Kidney (tissue), 14 donors: ENCODE measurements around the gene LAX1. TPM values are rescaled to one million over a fixed set of nuclear protein-coding genes. Genes with fewer than 3 reads are reported as not detected.

Experiments
- DNase-seq, 5 donors: peaks; one replicate each; pipeline ENCODE4 v3.0.0-alpha.2; 2013 to 2020
- FAIRE-seq: peaks from 2 replicates; lab custom pipeline; 2012; peaks lifted over from hg19 to GRCh38; lab: Jason Lieb, UNC
- H3K27ac ChIP-seq, 2 donors: one replicate each; pipeline ENCODE4 v1.7.0; 2013; ENCODE audit warnings: low read depth in 2 of 2, low read length in 2 of 2, inconsistent platforms in 1 of 2
- H3K27me3 ChIP-seq: one replicate; pipeline ENCODE4 v1.7.1; 2013; ENCODE audit warnings: low read length, inconsistent platforms; ENCODE audit not compliant: control insufficient read depth, insufficient read depth
- H3K36me3 ChIP-seq, 3 donors: one replicate each; pipeline versions ENCODE4 v1.7.0 to v1.7.1; 2013; ENCODE audit warnings: low read length in 3 of 3, control low read depth in 1 of 3, inconsistent platforms in 1 of 3; ENCODE audit not compliant: insufficient read depth in 3 of 3, control insufficient read depth in 2 of 3
- H3K4me1 ChIP-seq, 3 donors: one replicate each; pipeline versions ENCODE4 v1.7.0 to v1.7.1; 2013; ENCODE audit warnings: low read length in 3 of 3, inconsistent platforms in 1 of 3, low read depth in 1 of 3; ENCODE audit not compliant: control insufficient read depth in 2 of 3, insufficient read depth in 2 of 3
- H3K4me3 ChIP-seq, 3 donors: one replicate each; pipeline versions ENCODE4 v1.7.0 to v1.8.1; 2013; ENCODE audit warnings: low read length in 3 of 3, control low read depth in 1 of 3, inconsistent platforms in 1 of 3
- H3K9ac ChIP-seq, 3 donors: one replicate each; pipeline versions ENCODE4 v1.7.0 to v1.7.1; 2013; ENCODE audit warnings: low read length in 3 of 3, control low read depth in 1 of 3, inconsistent platforms in 1 of 3
- H3K9me3 ChIP-seq, 3 donors: one replicate each; pipeline versions ENCODE4 v1.7.0 to v1.7.1; 2013; ENCODE audit warnings: low read length in 3 of 3, control low read depth in 1 of 3, inconsistent platforms in 1 of 3; ENCODE audit not compliant: control insufficient read depth in 2 of 3, insufficient read depth in 1 of 3
- intact Hi-C: fragments of 100-400 bp; cut with DNase I; formaldehyde crosslinking; loops from one replicate; pipeline ENCODE4 v1.11.1; 2022
- polyA plus RNA-seq: library from polyadenylated mRNA; stranded (reverse); fragments of 350-450 nt; fragmentation: Illumina TruSeq; extraction: RNeasy Lipid Tissue Mini Kit (QIAGEN cat#74804); gene quantifications from one replicate; pipeline ENCODE4 v1.2.3, GENCODE V29; 2014; ENCODE audit warnings: low read depth, low replicate concordance; ENCODE audit not compliant: insufficient read depth
- total RNA-seq: library from RNA; stranded (reverse); fragmentation: NEBNext Ultra II Directional; extraction: Animal tissue kit (Norgen Biotek cat#: 25700); gene quantifications from one replicate; pipeline ENCODE4 v1.2.1, GENCODE V29; 2021
- TF ChIP-seq, protein P1 (sequence below): IDR thresholded peaks from 3 replicates; pipeline ENCODE4 v1.5.1; 2012; ENCODE audit warnings: mild to moderate bottlenecking, moderate library complexity, borderline replicate concordance; ENCODE audit not compliant: insufficient read depth; ENCODE audit errors: extremely low read depth
- donor health status: control.
- donor health status: control.
- donor health status: control.
- donor health status: control.
- donor health status: control.
- donor health status: DM: yes; HTN: yes; CAD: no.
- donor health status: Normal renal cell carcinoma (clear cell type).

Gene LAX1
- total and polyA plus RNA-seq, 2 donors from 2014 or later = 6.9 TPM; not detected in 1

DNA sequence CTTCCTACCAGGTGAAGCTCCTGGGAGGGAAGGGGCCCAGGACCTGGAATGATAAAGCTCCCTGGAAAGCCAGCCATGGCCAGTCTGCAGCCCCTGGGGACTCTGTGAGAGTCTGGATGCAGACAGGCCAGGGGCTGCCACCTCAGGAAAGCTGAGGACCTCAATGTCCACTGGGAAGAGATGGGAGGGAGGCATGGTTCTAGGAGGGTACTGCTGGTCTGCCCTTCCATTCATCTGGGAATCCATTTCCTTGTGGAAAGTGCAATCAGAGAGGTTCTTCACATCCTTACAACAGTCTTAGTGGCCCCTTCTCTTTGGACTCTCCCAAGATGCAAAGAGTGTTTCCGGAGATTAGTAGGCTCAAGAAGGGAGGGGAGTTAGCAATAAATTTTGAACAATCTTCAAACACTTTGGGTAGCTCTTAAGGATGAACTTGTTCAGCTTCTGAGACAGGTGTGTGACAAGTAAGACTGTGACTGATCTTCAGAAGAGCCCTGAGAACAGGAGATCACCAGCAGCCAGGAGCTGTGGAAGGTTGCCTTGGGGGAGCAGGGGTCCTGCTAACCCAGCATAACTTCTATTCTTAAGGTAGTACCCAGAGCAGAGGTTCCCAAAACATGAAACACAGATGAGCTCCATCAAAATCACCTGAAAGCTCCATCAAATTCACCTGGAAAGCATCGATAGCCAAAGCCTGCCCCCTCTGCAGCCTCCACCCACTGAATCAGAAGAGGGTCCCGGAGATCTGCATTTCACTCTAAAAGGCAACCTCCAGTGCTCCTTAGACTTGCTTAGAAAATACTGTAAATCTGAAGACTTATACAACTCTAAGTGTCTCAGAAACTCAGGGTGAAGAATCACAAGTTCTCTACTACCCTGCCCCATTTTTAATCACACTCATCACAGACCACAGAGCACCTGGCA lies 616 bp upstream of the LAX1 start:
- FAIRE-seq (no peak), DNase-seq (no peak)
- TF ChIP-seq, protein P1, sequence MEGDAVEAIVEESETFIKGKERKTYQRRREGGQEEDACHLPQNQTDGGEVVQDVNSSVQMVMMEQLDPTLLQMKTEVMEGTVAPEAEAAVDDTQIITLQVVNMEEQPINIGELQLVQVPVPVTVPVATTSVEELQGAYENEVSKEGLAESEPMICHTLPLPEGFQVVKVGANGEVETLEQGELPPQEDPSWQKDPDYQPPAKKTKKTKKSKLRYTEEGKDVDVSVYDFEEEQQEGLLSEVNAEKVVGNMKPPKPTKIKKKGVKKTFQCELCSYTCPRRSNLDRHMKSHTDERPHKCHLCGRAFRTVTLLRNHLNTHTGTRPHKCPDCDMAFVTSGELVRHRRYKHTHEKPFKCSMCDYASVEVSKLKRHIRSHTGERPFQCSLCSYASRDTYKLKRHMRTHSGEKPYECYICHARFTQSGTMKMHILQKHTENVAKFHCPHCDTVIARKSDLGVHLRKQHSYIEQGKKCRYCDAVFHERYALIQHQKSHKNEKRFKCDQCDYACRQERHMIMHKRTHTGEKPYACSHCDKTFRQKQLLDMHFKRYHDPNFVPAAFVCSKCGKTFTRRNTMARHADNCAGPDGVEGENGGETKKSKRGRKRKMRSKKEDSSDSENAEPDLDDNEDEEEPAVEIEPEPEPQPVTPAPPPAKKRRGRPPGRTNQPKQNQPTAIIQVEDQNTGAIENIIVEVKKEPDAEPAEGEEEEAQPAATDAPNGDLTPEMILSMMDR = no peak
- no peak overlapping the region for H3K4me3 ChIP-seq
- no peaks in the 10 kb centered on the region for H3K27me3 ChIP-seq
- no peaks in the 10 kb centered on the region for H3K36me3 ChIP-seq
- H3K9ac ChIP-seq = no peak overlapping the region
- H3K27ac ChIP-seq = no peak overlapping the region
- peaks cover 0 to 4% (median 0%) of the 10 kb centered on the region in 3 donors for H3K4me1 ChIP-seq
- no peaks in the 10 kb centered on the region for H3K9me3 ChIP-seq
- intact Hi-C loops = no loop called here

DNA sequence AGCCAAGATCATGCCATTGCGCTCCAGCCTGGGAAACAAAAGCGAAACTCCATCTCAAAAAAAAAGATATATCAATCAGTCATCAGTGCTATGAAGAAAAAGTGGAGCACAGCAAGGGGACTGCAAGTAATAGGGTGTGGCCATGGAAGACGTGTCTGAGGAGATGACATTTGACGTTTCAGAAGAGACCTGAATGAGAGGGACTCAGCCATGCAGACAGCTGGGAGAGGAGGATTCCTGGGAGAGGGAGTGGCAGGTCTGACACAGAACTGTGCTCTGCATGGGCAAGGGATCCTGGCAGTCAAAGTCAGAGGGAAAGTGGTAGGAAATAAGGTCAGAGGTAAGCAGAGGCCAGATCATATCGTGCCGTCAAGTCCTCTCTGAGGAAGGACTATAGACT lies 3.3 kb downstream of the LAX1 start:
- Histone ChIP-seq H3K4me3 (no peak overlapping the region), H3K4me1 (peaks cover 3 to 4% (median 3%) of the 10 kb centered on the region in 3 donors), H3K9me3 (no peaks in the 10 kb centered on the region), H3K27ac (no peak overlapping the region), H3K9ac (no peak overlapping the region), H3K36me3 (no peaks in the 10 kb centered on the region), H3K27me3 (no peaks in the 10 kb centered on the region)
- intact Hi-C loops = no loop called here
- TF ChIP-seq, protein P1 = no peak
- FAIRE-seq (no peak), DNase-seq (no peak)

DNA sequence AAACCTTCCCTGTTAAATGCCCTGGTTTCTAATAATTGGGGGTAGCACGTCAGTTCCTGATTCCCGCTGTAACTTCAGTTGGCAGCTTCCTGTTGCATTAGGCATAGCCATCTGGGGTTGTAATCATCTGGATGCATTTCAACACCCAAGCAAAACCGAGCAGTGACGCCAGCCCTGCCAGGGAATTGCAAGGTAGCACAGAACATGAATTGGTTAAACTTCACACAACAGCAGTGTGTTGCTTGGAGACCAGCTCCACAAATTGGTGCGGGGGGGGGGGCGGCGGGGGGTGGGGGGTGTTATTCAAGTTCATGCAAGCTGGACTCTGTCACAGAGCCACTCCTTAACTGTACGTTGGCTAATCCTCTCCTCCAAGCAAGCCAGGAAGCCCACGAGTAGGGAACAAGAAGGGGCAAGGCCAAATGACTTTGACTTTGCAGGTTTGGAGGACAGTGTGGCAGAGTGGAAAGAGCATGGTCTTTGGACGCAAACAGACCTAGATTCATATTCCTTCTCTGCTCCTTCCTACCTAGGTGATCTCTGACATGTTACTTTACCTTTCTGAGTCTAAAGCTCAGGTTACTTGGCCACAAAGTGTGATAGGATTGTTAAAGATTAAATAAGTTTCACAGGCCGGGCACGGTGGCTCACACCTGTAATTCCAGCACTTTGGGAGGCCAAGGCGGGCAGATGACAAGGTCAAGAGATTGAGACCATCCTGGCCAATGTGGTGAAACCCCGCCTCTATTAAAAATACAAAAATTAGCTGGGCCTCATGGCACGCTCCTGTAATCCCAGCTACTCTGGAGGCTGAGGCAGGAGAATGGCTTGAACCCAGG lies 4.7 kb downstream of the LAX1 start:
- Histone ChIP-seq H3K27me3 (no peaks in the 10 kb centered on the region), H3K36me3 (no peaks in the 10 kb centered on the region), H3K9me3 (no peaks in the 10 kb centered on the region), H3K4me3 (peak overlapping the region in 2 of 3 donors; percentile 30 to 46), H3K27ac (peak overlapping the region; percentile 60 to 75), H3K4me1 (peaks cover 3 to 4% (median 3%) of the 10 kb centered on the region in 3 donors), H3K9ac (peak overlapping the region in 2 of 3 donors; percentile 13 to 65)
- intact Hi-C loops = no loop called here
- TF ChIP-seq, protein P1 = no peak
- DNase-seq (peak; percentile 86 to 94 (median 91)), FAIRE-seq (no peak)
